ENCODE results near the gene GABRE.

DNA sequence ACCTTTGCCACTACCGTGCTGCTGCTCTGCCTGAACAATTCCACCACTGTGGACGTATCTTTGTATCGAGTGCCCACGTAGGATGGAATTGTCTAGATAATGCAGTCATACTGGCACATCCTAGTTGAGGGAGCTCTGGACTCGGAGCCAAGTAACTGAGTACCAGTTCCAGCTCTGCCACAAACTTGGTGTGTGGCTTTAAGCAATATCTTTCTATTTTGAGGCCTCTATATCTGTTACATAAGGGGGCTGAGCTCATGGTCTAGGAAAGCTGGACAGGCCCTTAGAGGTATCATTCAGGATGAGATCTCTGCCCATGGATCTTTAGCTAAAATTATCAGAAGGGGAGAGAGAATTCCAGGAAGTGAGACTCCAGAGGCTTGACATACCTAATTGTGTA is 12.4 kb downstream of the GABRE start:
- TF ChIP-seq, protein P1, sequence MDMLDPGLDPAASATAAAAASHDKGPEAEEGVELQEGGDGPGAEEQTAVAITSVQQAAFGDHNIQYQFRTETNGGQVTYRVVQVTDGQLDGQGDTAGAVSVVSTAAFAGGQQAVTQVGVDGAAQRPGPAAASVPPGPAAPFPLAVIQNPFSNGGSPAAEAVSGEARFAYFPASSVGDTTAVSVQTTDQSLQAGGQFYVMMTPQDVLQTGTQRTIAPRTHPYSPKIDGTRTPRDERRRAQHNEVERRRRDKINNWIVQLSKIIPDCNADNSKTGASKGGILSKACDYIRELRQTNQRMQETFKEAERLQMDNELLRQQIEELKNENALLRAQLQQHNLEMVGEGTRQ (IDR thresholded peaks at IDR 0.05) = no peak
- TF ChIP-seq, protein P2, sequence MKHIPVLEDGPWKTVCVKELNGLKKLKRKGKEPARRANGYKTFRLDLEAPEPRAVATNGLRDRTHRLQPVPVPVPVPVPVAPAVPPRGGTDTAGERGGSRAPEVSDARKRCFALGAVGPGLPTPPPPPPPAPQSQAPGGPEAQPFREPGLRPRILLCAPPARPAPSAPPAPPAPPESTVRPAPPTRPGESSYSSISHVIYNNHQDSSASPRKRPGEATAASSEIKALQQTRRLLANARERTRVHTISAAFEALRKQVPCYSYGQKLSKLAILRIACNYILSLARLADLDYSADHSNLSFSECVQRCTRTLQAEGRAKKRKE (CRISPR knock-in tag; IDR thresholded peaks at IDR 0.05; ENCODE audit: low read depth) = no peak
- TF ChIP-seq, protein P3, sequence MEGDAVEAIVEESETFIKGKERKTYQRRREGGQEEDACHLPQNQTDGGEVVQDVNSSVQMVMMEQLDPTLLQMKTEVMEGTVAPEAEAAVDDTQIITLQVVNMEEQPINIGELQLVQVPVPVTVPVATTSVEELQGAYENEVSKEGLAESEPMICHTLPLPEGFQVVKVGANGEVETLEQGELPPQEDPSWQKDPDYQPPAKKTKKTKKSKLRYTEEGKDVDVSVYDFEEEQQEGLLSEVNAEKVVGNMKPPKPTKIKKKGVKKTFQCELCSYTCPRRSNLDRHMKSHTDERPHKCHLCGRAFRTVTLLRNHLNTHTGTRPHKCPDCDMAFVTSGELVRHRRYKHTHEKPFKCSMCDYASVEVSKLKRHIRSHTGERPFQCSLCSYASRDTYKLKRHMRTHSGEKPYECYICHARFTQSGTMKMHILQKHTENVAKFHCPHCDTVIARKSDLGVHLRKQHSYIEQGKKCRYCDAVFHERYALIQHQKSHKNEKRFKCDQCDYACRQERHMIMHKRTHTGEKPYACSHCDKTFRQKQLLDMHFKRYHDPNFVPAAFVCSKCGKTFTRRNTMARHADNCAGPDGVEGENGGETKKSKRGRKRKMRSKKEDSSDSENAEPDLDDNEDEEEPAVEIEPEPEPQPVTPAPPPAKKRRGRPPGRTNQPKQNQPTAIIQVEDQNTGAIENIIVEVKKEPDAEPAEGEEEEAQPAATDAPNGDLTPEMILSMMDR (IDR thresholded peaks at IDR 0.05) = no peak
- TF ChIP-seq RCOR1 (IDR thresholded peaks at IDR 0.05; ENCODE audit: low read depth, low read length) (no peak), SMC3 (IDR thresholded peaks at IDR 0.05) (no peak), EHMT2 (IDR thresholded peaks at IDR 0.05; ENCODE audit: low read depth) (no peak)
